Measurements from ENCODE around the gene IGSF8.

Gene IGSF8

GRCh38 chr1:160097911-160098851, at the start of gene IGSF8:
TSS of gene IGSF8 (minus strand) at chr1:160098619. CDS start at chr1:160098472, 147 bp downstream.
- Mint-ChIP-seq H3K4me3 (peak within 1 kb of the TSS; percentile 88), H3K36me3 (ENCODE audit: low read depth) (no peaks in the 10 kb centered on the region), H3K9me3 (no peaks in the 10 kb centered on the region), H3K27ac (peak within 1 kb of the TSS; percentile 78), H3K27me3 (no peaks in the 10 kb centered on the region), H3K4me1 (peaks cover 61% of the 10 kb centered on the region)
- ATAC-seq, result peak; percentile 66
- peak; percentile 94 for DNase-seq

GRCh38 chr1:160148121-160148520, 49.7 kb upstream of the IGSF8 start:
- H3K27ac Mint-ChIP-seq, result no peak overlapping the region
- ATAC-seq, result no peak
- peaks cover 6% of the 10 kb centered on the region for H3K27me3 Mint-ChIP-seq
- no peaks in the 10 kb centered on the region for H3K9me3 Mint-ChIP-seq
- no peaks in the 10 kb centered on the region for H3K4me1 Mint-ChIP-seq
- H3K4me3 Mint-ChIP-seq, result no peak overlapping the region
- no peaks in the 10 kb centered on the region for H3K36me3 Mint-ChIP-seq (ENCODE audit: low read depth)
- DNase-seq, result no peak

GRCh38 chr1:160146107-160146506, 47.7 kb upstream of the IGSF8 start:
- H3K9me3 Mint-ChIP-seq, result no peaks in the 10 kb centered on the region
- H3K36me3 Mint-ChIP-seq (ENCODE audit: low read depth), result no peaks in the 10 kb centered on the region
- ATAC-seq, result no peak

GRCh38 chr1:160144921-160145320, 46.5 kb upstream of the IGSF8 start:
- no peak overlapping the region for H3K27ac Mint-ChIP-seq
- DNase-seq (no peak), ATAC-seq (no peak)
- H3K9me3 Mint-ChIP-seq, result no peaks in the 10 kb centered on the region
- no peaks in the 10 kb centered on the region for H3K36me3 Mint-ChIP-seq (ENCODE audit: low read depth)
- peaks cover 17% of the 10 kb centered on the region for H3K27me3 Mint-ChIP-seq
- H3K4me3 Mint-ChIP-seq, result no peak overlapping the region
- H3K4me1 Mint-ChIP-seq, result no peaks in the 10 kb centered on the region

More at GRCh38 chr1:160146107-160146506, 47.7 kb upstream of the IGSF8 start:
- no peak for DNase-seq
- no peak overlapping the region for H3K4me3 Mint-ChIP-seq
- H3K4me1 Mint-ChIP-seq, result no peaks in the 10 kb centered on the region
- H3K27me3 Mint-ChIP-seq, result peaks cover 13% of the 10 kb centered on the region
- no peak overlapping the region for H3K27ac Mint-ChIP-seq

GRCh38 chr1:160143695-160144094, 45.3 kb upstream of the IGSF8 start:
- Mint-ChIP-seq H3K9me3 (no peaks in the 10 kb centered on the region), H3K36me3 (ENCODE audit: low read depth) (no peaks in the 10 kb centered on the region), H3K4me3 (no peak overlapping the region), H3K4me1 (no peaks in the 10 kb centered on the region), H3K27me3 (peaks cover 17% of the 10 kb centered on the region), H3K27ac (no peak overlapping the region)
- no peak for ATAC-seq
- no peak for DNase-seq

GRCh38 chr1:160139840-160140239, 41.4 kb upstream of the IGSF8 start:
- H3K4me3 Mint-ChIP-seq, result no peak overlapping the region
- ATAC-seq (no peak), DNase-seq (no peak)
- no peak overlapping the region for H3K27ac Mint-ChIP-seq
- H3K36me3 Mint-ChIP-seq (ENCODE audit: low read depth), result no peaks in the 10 kb centered on the region
- H3K4me1 Mint-ChIP-seq, result no peaks in the 10 kb centered on the region
- no peaks in the 10 kb centered on the region for H3K9me3 Mint-ChIP-seq
- H3K27me3 Mint-ChIP-seq, result peaks cover 16% of the 10 kb centered on the region

- Mint-ChIP-seq H3K27me3 (peaks cover 12% of the 10 kb centered on the region), H3K4me3 (no peak overlapping the region), H3K4me1 (no peaks in the 10 kb centered on the region), H3K36me3 (ENCODE audit: low read depth) (no peaks in the 10 kb centered on the region), H3K9me3 (no peaks in the 10 kb centered on the region), H3K27ac (no peak overlapping the region)
- DNase-seq, result no peak
- no peak for ATAC-seq
Observed at GRCh38 chr1:160137216-160137862, 38.9 kb upstream of the IGSF8 start.

GRCh38 chr1:160136926-160137200, 38.4 kb upstream of the IGSF8 start:
- H3K27me3 Mint-ChIP-seq, result peaks cover 10% of the 10 kb centered on the region
- no peak for ATAC-seq
- DNase-seq, result no peak

GRCh38 chr1:160136121-160136925, 37.9 kb upstream of the IGSF8 start:
- Mint-ChIP-seq H3K27ac (no peak overlapping the region), H3K4me3 (no peak overlapping the region), H3K9me3 (no peaks in the 10 kb centered on the region), H3K4me1 (no peaks in the 10 kb centered on the region), H3K27me3 (peaks cover 6% of the 10 kb centered on the region), H3K36me3 (ENCODE audit: low read depth) (no peaks in the 10 kb centered on the region)
- DNase-seq (no peak), ATAC-seq (no peak)

More at GRCh38 chr1:160136926-160137200, 38.4 kb upstream of the IGSF8 start:
- no peaks in the 10 kb centered on the region for H3K9me3 Mint-ChIP-seq
- no peaks in the 10 kb centered on the region for H3K36me3 Mint-ChIP-seq (ENCODE audit: low read depth)
- no peaks in the 10 kb centered on the region for H3K4me1 Mint-ChIP-seq
- no peak overlapping the region for H3K4me3 Mint-ChIP-seq
- H3K27ac Mint-ChIP-seq, result no peak overlapping the region

GRCh38 chr1:160134791-160135572, 36.6 kb upstream of the IGSF8 start:
- H3K36me3 Mint-ChIP-seq (ENCODE audit: low read depth), result no peaks in the 10 kb centered on the region
- no peaks in the 10 kb centered on the region for H3K9me3 Mint-ChIP-seq
- H3K4me3 Mint-ChIP-seq, result no peak overlapping the region
- ATAC-seq (no peak), DNase-seq (no peak)
- no peaks in the 10 kb centered on the region for H3K27me3 Mint-ChIP-seq
- H3K4me1 Mint-ChIP-seq, result no peaks in the 10 kb centered on the region
- no peak overlapping the region for H3K27ac Mint-ChIP-seq

- H3K4me1 Mint-ChIP-seq, result no peaks in the 10 kb centered on the region
- H3K36me3 Mint-ChIP-seq (ENCODE audit: low read depth), result no peaks in the 10 kb centered on the region
- H3K27ac Mint-ChIP-seq, result no peak overlapping the region
- H3K27me3 Mint-ChIP-seq, result no peaks in the 10 kb centered on the region
- no peaks in the 10 kb centered on the region for H3K9me3 Mint-ChIP-seq
- ATAC-seq, result no peak
- DNase-seq, result no peak
- H3K4me3 Mint-ChIP-seq, result no peak overlapping the region
Observed at GRCh38 chr1:160133990-160134770, 35.8 kb upstream of the IGSF8 start.

- H3K4me1 Mint-ChIP-seq, result no peaks in the 10 kb centered on the region
- H3K27ac Mint-ChIP-seq, result no peak overlapping the region
- no peak for ATAC-seq
Observed at GRCh38 chr1:160131803-160132565, 33.6 kb upstream of the IGSF8 start.

GRCh38 chr1:160130939-160131338, 32.5 kb upstream of the IGSF8 start:
- Mint-ChIP-seq H3K36me3 (ENCODE audit: low read depth) (no peaks in the 10 kb centered on the region), H3K9me3 (no peaks in the 10 kb centered on the region), H3K4me3 (no peak overlapping the region), H3K27me3 (no peaks in the 10 kb centered on the region), H3K27ac (no peak overlapping the region), H3K4me1 (no peaks in the 10 kb centered on the region)
- DNase-seq (no peak), ATAC-seq (no peak)

More at GRCh38 chr1:160131803-160132565, 33.6 kb upstream of the IGSF8 start:
- no peak for DNase-seq
- Mint-ChIP-seq H3K9me3 (no peaks in the 10 kb centered on the region), H3K4me3 (no peak overlapping the region), H3K27me3 (no peaks in the 10 kb centered on the region), H3K36me3 (ENCODE audit: low read depth) (no peaks in the 10 kb centered on the region)
